Neuronal stem cell (in vitro differentiated cells): Measurements from ENCODE around the gene TIGD1.
A peak's percentile ranks its signal among the peaks of the same experiment; 100 is the strongest.
"Not testable (repeated sequence)": the region's sequence is repeated elsewhere in the genome, so short reads cannot be mapped to it uniquely, and the experiment has no call there.

ENCODE experiments used
- DNase-seq: peaks from one replicate; pipeline ENCODE4 v3.0.0-alpha.2; 2013; ENCODE audit warnings: low spot score
- H2AFZ ChIP-seq: one replicate; pipeline ENCODE4 v1.6.1; 2013; ENCODE audit warnings: mild to moderate bottlenecking, low read length, inconsistent platforms
- H2AK5ac ChIP-seq: 2 replicates; pipeline ENCODE4 v1.6.1; 2013; ENCODE audit warnings: low read depth, mild to moderate bottlenecking, inconsistent platforms, low read length, moderate library complexity, mixed read lengths
- H2BK120ac ChIP-seq: 2 replicates; pipeline ENCODE4 v1.6.1; 2013; ENCODE audit warnings: low read depth, mild to moderate bottlenecking, inconsistent platforms, low read length, moderate library complexity, mixed read lengths
- H2BK12ac ChIP-seq: one replicate; pipeline ENCODE4 v1.6.1; 2013; ENCODE audit warnings: low read length, inconsistent platforms
- H2BK15ac ChIP-seq: 2 replicates; pipeline ENCODE4 v1.6.1; 2013; ENCODE audit warnings: mild to moderate bottlenecking, low read length, inconsistent platforms, mixed read lengths
- H2BK5ac ChIP-seq: one replicate; pipeline ENCODE4 v1.6.1; 2013; ENCODE audit warnings: inconsistent platforms, mild to moderate bottlenecking, low read length, moderate library complexity
- H3K14ac ChIP-seq: one replicate; pipeline ENCODE4 v1.6.1; 2013; ENCODE audit warnings: low read length, inconsistent platforms
- H3K18ac ChIP-seq: 2 replicates; pipeline ENCODE4 v1.6.1; 2013; ENCODE audit warnings: low read length, inconsistent platforms
- H3K23ac ChIP-seq: 2 replicates; pipeline ENCODE4 v1.6.1; 2013; ENCODE audit warnings: low read depth, mild to moderate bottlenecking, mixed read lengths, low read length, inconsistent platforms; ENCODE audit not compliant: poor library complexity
- H3K27ac ChIP-seq: replicated peaks from 3 replicates; pipeline ENCODE4 v1.5.1; 2013; ENCODE audit warnings: low read length, inconsistent platforms
- H3K27me3 ChIP-seq, 3 experiments: 2 replicates each; pipeline ENCODE4 v1.6.1; 2013; ENCODE audit warnings: low read length in 3 of 3, mild to moderate bottlenecking in 2 of 3, inconsistent platforms in 1 of 3, low read depth in 1 of 3, mixed read lengths in 1 of 3, moderate library complexity in 1 of 3; ENCODE audit not compliant: control insufficient read depth in 3 of 3, insufficient read depth in 3 of 3
- H3K36me3 ChIP-seq, 2 donors: replicated peaks in 1 of 2; 2 replicates each; pipeline ENCODE4 v1.6.1; 2013; ENCODE audit warnings: low read length in 2 of 2; ENCODE audit not compliant: control insufficient read depth in 2 of 2, insufficient read depth in 2 of 2
- H3K4ac ChIP-seq: 2 replicates; pipeline ENCODE4 v1.6.1; 2013; ENCODE audit warnings: inconsistent platforms, mild to moderate bottlenecking, low read length, moderate library complexity
- H3K4me1 ChIP-seq, 2 donors: 1 replicate in 1 of 2; 2 replicates in 1 of 2; pipeline ENCODE4 v1.6.1; 2013; ENCODE audit warnings: low read length in 2 of 2, low read depth in 1 of 2; ENCODE audit not compliant: control insufficient read depth in 2 of 2, insufficient read depth in 1 of 2
- H3K4me2 ChIP-seq: one replicate; pipeline ENCODE4 v1.6.1; 2013; ENCODE audit warnings: mild to moderate bottlenecking, low read length, inconsistent platforms; ENCODE audit not compliant: insufficient read depth, poor library complexity, severe bottlenecking
- H3K4me3 ChIP-seq, 2 donors: 2 replicates each; pipeline ENCODE4 v1.5.1; 2013; ENCODE audit warnings: low read length in 2 of 2, mild to moderate bottlenecking in 2 of 2, inconsistent platforms in 1 of 2, moderate library complexity in 1 of 2
- H3K79me1 ChIP-seq: one replicate; pipeline ENCODE4 v1.6.1; 2013; ENCODE audit warnings: low read depth, mild to moderate bottlenecking, inconsistent platforms, low read length, moderate library complexity
- H3K9ac ChIP-seq: one replicate; pipeline ENCODE4 v1.6.1; 2013; ENCODE audit warnings: mild to moderate bottlenecking, low read depth, low read length, inconsistent platforms; ENCODE audit not compliant: poor library complexity
- H3K9me3 ChIP-seq, 2 donors: replicated peaks in 1 of 2; 2 replicates each; pipeline versions ENCODE3 to v1.6.1; 2013; ENCODE audit warnings: low read length in 2 of 2, mild to moderate bottlenecking in 2 of 2, inconsistent platforms in 1 of 2, low read depth in 1 of 2, mixed read lengths in 1 of 2, moderate library complexity in 1 of 2; ENCODE audit not compliant: control insufficient read depth in 2 of 2, insufficient read depth in 1 of 2
- H4K8ac ChIP-seq: one replicate; pipeline ENCODE4 v1.6.1; 2013; ENCODE audit warnings: low read depth, mild to moderate bottlenecking, inconsistent platforms, low read length, moderate library complexity
- H4K91ac ChIP-seq: one replicate; pipeline ENCODE4 v1.6.1; 2013; ENCODE audit warnings: low read length, low read depth, mild to moderate bottlenecking, inconsistent platforms; ENCODE audit not compliant: poor library complexity
- WGBS, 2 donors: extraction: QIAGEN DNeasy Blood & Tissue Kit; methylation state at CpG; one replicate each; pipeline ENCODE4 v1.1.7; 2013; ENCODE audit warnings: missing lambda C conversion rate in 2 of 2, mixed read lengths in 1 of 2; ENCODE audit not compliant: insufficient read length in 2 of 2, insufficient replicate concordance in 1 of 2; ENCODE audit errors: extremely low coverage in 2 of 2; 5-methylcytosine and 5-hydroxymethylcytosine counted together

Gene TIGD1

DNA sequence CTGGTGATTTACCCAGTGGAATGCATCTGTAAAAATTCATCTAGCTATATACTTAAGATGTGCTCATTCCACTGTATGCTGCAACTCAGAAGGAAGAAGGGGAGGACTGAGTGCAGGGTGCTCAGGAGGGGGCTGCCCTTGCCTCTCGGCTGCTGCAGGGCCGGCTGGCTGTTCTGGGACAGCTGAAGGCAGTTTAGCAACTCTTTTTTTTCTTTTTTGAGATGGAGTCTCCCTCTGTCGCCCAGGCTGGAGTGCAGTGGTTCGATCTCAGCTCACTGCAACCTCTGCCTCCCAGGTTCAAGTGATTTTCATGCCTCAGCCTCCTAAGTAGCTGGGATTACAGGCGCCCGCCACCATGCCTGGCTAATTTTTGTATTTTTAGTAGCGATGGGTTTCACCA, 17.5 kb downstream of the TIGD1 start:
- not testable (repeated sequence) for H3K27ac ChIP-seq, H4K91ac ChIP-seq, H2BK5ac ChIP-seq, H2BK15ac ChIP-seq, H3K36me3 ChIP-seq, H3K4me2 ChIP-seq, H2AFZ ChIP-seq, H2BK12ac ChIP-seq, H3K9ac ChIP-seq, H3K79me1 ChIP-seq, H2BK120ac ChIP-seq, H3K4me1 ChIP-seq, H4K8ac ChIP-seq, H3K14ac ChIP-seq, H3K4me3 ChIP-seq, H3K9me3 ChIP-seq, H3K4ac ChIP-seq, H2AK5ac ChIP-seq, DNase-seq, H3K18ac ChIP-seq, H3K23ac ChIP-seq
- H3K27me3 ChIP-seq = peaks cover 0 to 14% (median 0%) of the 10 kb centered on the region in 3 experiments
- no CpG with 5 or more reads among the region's 7 CpGs for WGBS, 2 donors

DNA sequence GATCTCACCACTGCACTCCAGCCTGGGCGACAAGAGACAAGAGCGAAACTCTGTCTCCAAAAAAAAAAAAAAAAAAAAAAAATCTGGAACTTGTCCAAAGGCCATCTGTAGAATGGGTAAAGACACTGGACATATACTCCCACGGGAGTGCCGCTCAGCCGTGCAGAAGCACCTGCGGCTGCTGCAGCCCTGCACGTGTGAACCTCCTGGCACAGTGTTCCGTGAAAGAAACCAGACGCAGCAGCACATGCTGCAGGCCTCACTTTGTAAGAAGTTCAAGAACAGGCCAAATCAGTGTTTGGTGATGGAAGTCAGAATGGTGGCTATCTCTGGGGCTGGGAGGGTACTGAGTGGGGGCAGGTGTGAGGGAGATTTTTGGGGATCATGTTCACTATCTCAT, 17.9 kb downstream of the TIGD1 start:
- Histone ChIP-seq H3K4me2 (no peak overlapping the region), H2BK5ac (no peak overlapping the region), H2BK12ac (no peak overlapping the region), H3K36me3 (no peaks in the 10 kb centered on the region), H2BK15ac (no peak overlapping the region), H3K9ac (no peak overlapping the region), H3K4me1 (peaks cover 0 to 2% of the 10 kb centered on the region in 2 donors), H2AK5ac (no peak overlapping the region), H3K79me1 (peaks cover 2% of the 10 kb centered on the region), H3K23ac (no peak overlapping the region), H3K4me3 (no peak overlapping the region), H3K18ac (no peak overlapping the region), H4K91ac (no peak overlapping the region), H3K27me3 (peaks cover 0 to 16% (median 0%) of the 10 kb centered on the region in 3 experiments), H3K27ac (no peak overlapping the region), H3K14ac (no peak overlapping the region), H4K8ac (peak overlapping the region; percentile 95), H3K4ac (no peak overlapping the region), H3K9me3 (peaks cover 0 to 2% of the 10 kb centered on the region in 2 donors), H2BK120ac (no peak overlapping the region), H2AFZ (no peak overlapping the region)
- DNase-seq = no peak
- WGBS, 2 donors = no CpG with 5 or more reads among the region's 9 CpGs

DNA sequence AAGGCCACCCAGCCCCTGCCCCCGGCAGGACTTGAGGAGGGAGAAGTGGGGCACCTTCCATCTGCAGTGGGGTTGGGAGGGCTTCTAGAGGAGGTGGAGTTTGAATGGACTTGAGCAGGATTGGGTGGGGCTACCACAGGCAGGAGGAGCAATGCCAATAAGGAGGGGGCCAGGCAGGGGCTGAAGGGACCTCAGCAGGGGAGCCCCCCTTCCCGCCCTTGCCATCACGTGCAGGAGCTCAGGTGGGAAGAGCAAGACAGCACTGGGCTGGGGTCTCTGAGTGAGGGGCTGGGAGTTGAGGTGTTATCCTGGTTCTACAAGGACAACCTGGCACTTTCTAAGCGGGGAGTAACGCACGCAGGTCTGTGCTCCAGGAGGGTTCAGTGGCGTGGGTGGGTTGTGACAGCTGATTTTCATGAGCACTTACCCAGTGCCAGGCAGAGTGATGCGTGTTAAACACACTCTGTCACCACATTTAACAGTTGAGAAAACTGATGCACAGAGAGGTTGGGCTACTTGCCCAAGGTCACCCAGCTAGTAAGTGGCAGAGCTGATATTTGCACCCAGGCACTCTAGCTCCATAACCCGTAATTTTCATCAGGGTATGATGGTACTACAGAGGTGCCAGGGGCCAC, 19.6 kb downstream of the TIGD1 start:
- Histone ChIP-seq H3K9ac (no peak overlapping the region), H3K27ac (no peak overlapping the region), H2AFZ (no peak overlapping the region), H3K4me1 (peaks cover 0 to 6% of the 10 kb centered on the region in 2 donors), H3K23ac (peak overlapping the region; percentile 0), H3K27me3 (peaks cover 0 to 22% (median 0%) of the 10 kb centered on the region in 3 experiments), H3K79me1 (peaks cover 2% of the 10 kb centered on the region), H3K9me3 (peaks cover 0 to 2% of the 10 kb centered on the region in 2 donors), H2AK5ac (peak overlapping the region; percentile 91), H2BK15ac (no peak overlapping the region), H3K4ac (no peak overlapping the region), H4K8ac (no peak overlapping the region), H2BK5ac (no peak overlapping the region), H3K18ac (peak overlapping the region; percentile 70), H4K91ac (no peak overlapping the region), H3K4me2 (no peak overlapping the region), H3K36me3 (no peaks in the 10 kb centered on the region), H2BK120ac (peak overlapping the region; percentile 64), H2BK12ac (no peak overlapping the region), H3K14ac (no peak overlapping the region), H3K4me3 (no peak overlapping the region)
- WGBS, 2 donors = no CpG with 5 or more reads among the region's 9 CpGs
- DNase-seq = no peak

DNA sequence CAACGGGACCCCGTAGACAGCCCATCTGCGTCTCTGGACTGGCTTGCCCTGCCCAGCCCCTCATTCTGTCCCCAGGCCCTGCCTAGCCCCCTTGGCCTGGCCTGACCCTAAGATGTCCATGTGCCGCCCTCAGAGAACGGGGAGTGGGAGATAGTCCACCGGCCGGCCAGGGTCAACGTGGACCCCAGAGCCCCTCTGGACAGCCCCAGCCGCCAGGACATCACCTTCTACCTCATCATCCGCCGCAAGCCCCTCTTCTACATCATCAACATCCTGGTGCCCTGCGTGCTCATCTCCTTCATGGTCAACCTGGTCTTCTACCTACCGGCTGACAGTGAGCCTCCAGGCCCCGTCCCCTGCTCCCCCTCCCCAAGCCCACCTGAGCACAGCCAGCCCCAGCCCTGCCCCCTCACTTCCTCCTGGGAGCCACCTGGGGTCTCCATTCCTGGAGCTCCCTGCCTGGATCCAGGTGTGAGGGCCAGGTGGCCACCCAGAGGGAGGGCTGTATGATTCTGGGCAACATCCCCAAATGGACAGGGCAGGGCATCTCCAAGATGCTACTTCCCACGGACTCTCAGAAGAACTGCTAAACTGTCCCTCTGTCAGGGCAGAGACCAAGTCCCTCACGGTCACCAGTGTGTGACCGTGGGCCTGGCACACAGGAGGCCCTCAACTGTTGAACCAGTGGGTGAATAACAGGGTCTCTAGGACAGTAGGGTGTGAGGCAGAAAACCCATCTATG, 20.4 kb downstream of the TIGD1 start:
- Histone ChIP-seq H3K18ac (no peak overlapping the region), H3K9ac (no peak overlapping the region), H3K4ac (no peak overlapping the region), H2BK15ac (peak overlapping the region; percentile 27), H3K23ac (peak overlapping the region; percentile 0), H3K14ac (no peak overlapping the region), H2AK5ac (peak overlapping the region; percentile 20), H2BK12ac (no peak overlapping the region), H2BK5ac (no peak overlapping the region), H4K91ac (no peak overlapping the region), H3K27ac (no peak overlapping the region), H3K36me3 (no peaks in the 10 kb centered on the region), H3K4me2 (no peak overlapping the region), H2BK120ac (peak overlapping the region; percentile 64), H4K8ac (no peak overlapping the region), H3K79me1 (peaks cover 2% of the 10 kb centered on the region), H3K4me1 (peaks cover 0 to 7% of the 10 kb centered on the region in 2 donors), H3K27me3 (peaks cover 0 to 22% (median 0%) of the 10 kb centered on the region in 3 experiments), H3K4me3 (no peak overlapping the region), H2AFZ (no peak overlapping the region), H3K9me3 (no peaks in the 10 kb centered on the region)
- WGBS, 2 donors = no CpG with 5 or more reads among the region's 17 CpGs
- no peak for DNase-seq
